ENCODE measurements around the gene FLT1. TPM values are rescaled to one million over a fixed set of nuclear protein-coding genes. Genes with fewer than 3 reads are reported as not detected.

FLT1 gene
- total RNA-seq, 4 donors from 2014 or later = 11.1 to 37.9 (median 21.7) TPM

GRCh38 chr13:28373810-28374209 is 121.1 kb downstream of the FLT1 start:
- H3K9me3 ChIP-seq = no peaks in the 10 kb centered on the region
- H3K27ac ChIP-seq = no peak overlapping the region
- H3K27me3 ChIP-seq = no peaks in the 10 kb centered on the region
- TF ChIP-seq CTCF (IDR thresholded peaks at IDR 0.05) (no peak), POLR2AphosphoS5 (IDR thresholded peaks at IDR 0.05) (no peak), POLR2A (IDR thresholded peaks at IDR 0.05) (no peak), EP300 (IDR thresholded peaks at IDR 0.05) (no peak)
- no peak overlapping the region for H3K4me3 ChIP-seq
- H3K36me3 ChIP-seq = no peaks in the 10 kb centered on the region
- WGBS, 2 donors (ENCODE audit: low coverage in 1 of 2) = 47 to 66% methylated on average over 2 to 3 of the region's 3 CpGs
- no peak for ATAC-seq
- H3K4me1 ChIP-seq = no peaks in the 10 kb centered on the region

DNA sequence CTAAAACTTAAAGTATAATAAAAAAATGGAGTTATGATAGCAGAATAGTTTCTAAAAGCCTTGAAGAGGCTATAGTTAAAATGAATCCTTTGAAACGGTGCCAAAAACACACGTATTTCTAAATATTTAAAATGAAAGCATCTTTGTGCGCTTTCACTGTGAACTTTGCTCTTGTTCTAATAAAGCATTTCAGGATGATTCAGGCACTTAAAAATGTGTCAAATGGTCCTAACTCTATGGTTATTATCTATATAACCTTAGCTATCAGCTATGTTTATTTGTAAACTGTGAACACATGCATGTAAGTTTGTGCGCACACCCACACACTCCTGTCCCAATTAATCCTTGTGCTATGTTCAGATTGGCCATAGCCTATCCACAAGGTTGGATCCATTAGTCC is 124.5 kb downstream of the FLT1 start:
- H3K27ac ChIP-seq = no peak overlapping the region
- ATAC-seq = no peak
- no peak overlapping the region for H3K4me3 ChIP-seq
- WGBS, 2 donors (ENCODE audit: low coverage in 1 of 2) = 34 to 47% methylated on average over 4 of the region's 4 CpGs
- H3K4me1 ChIP-seq = no peaks in the 10 kb centered on the region
- TF ChIP-seq CTCF (IDR thresholded peaks at IDR 0.05) (no peak), POLR2A (IDR thresholded peaks at IDR 0.05) (no peak), EP300 (IDR thresholded peaks at IDR 0.05) (no peak), POLR2AphosphoS5 (IDR thresholded peaks at IDR 0.05) (no peak)
- no peaks in the 10 kb centered on the region for H3K27me3 ChIP-seq
- H3K36me3 ChIP-seq = no peaks in the 10 kb centered on the region
- no peaks in the 10 kb centered on the region for H3K9me3 ChIP-seq

DNA sequence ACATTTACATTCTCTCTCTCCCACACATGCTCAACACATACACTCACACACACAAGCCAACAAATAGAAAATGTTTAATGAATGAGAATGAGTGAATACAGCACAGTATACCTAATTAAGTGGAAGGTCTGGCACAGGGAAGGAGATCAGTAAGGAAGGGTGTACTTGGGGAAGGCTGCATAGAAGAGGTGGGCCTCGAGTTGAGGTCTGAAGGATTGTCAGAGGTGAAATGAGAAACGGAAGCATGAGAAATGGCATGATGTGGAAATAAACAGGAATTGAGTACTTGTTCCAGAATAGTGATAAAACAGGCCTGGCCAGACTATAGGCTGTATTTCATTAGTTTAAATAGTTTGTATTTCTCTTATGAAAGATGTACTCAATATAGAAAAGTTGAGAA is 136.2 kb downstream of the FLT1 start:
- no peak overlapping the region for H3K27ac ChIP-seq
- no peaks in the 10 kb centered on the region for H3K9me3 ChIP-seq

GRCh38 chr13:28357911-28358433 is 137.0 kb downstream of the FLT1 start:
- no peak overlapping the region for H3K4me3 ChIP-seq
- 86 to 93% methylated on average over 3 to 4 of the region's 4 CpGs for whole genome bisulfite sequencing, 2 donors (ENCODE audit: low coverage in 1 of 2)
- H3K9me3 ChIP-seq = no peaks in the 10 kb centered on the region
- no peaks in the 10 kb centered on the region for H3K36me3 ChIP-seq
- no peaks in the 10 kb centered on the region for H3K4me1 ChIP-seq
- ATAC-seq = no peak
- no peak overlapping the region for H3K27ac ChIP-seq
- TF ChIP-seq POLR2AphosphoS5 (IDR thresholded peaks at IDR 0.05) = no peak
- TF ChIP-seq POLR2A (IDR thresholded peaks at IDR 0.05) = no peak
- no peak for TF ChIP-seq CTCF (IDR thresholded peaks at IDR 0.05)
- TF ChIP-seq EP300 (IDR thresholded peaks at IDR 0.05) = no peak
- H3K27me3 ChIP-seq = no peaks in the 10 kb centered on the region

More for the DNA sequence above, 136.2 kb downstream of the FLT1 start:
- H3K4me1 ChIP-seq = no peaks in the 10 kb centered on the region
- no peak for ATAC-seq
- H3K4me3 ChIP-seq = no peak overlapping the region
- TF ChIP-seq POLR2AphosphoS5 (IDR thresholded peaks at IDR 0.05) (no peak), EP300 (IDR thresholded peaks at IDR 0.05) (no peak), CTCF (IDR thresholded peaks at IDR 0.05) (no peak), POLR2A (IDR thresholded peaks at IDR 0.05) (no peak)
- H3K36me3 ChIP-seq = no peaks in the 10 kb centered on the region
- WGBS, 2 donors (ENCODE audit: low coverage in 1 of 2) = 81 to 82% methylated on average over 2 of the region's 2 CpGs
- no peaks in the 10 kb centered on the region for H3K27me3 ChIP-seq

DNA sequence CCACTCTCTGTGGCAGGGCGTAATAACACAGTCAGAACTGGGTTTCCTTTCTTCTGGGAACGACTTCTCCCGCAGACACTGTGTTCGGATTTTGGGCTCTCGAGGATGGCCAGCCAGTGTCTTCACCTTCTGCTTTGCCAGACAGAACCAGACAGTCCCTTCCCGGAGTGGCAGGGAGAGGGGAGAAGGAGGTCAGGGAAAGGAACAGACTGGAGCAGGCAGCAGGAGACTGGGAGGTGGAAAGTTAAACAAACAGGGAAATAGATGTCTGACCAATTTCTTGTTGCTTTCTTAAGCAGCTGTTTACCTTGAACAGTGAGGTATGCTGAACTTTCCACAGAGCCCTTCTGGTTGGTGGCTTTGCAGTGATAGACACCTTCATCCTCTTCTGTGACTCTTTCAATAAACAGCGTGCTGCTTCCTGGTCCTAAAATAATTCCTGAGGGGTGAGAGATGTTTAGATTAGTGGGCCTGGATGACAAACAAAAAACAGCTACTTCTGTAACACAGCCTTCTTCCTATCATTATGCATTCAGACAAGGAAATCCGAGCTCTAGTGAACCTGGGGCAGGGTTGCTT is 137.6 kb downstream of the FLT1 start:
- TF ChIP-seq CTCF (IDR thresholded peaks at IDR 0.05) (no peak), EP300 (IDR thresholded peaks at IDR 0.05) (no peak), POLR2AphosphoS5 (IDR thresholded peaks at IDR 0.05) (no peak), POLR2A (IDR thresholded peaks at IDR 0.05) (no peak)
- no peak overlapping the region for H3K27ac ChIP-seq
- 58 to 69% methylated on average over 3 to 5 of the region's 8 CpGs for WGBS, 2 donors (ENCODE audit: low coverage in 1 of 2)
- no peak overlapping the region for H3K4me3 ChIP-seq
- H3K36me3 ChIP-seq = no peaks in the 10 kb centered on the region
- H3K4me1 ChIP-seq = no peaks in the 10 kb centered on the region
- no peaks in the 10 kb centered on the region for H3K27me3 ChIP-seq
- no peak for ATAC-seq
- H3K9me3 ChIP-seq = no peaks in the 10 kb centered on the region
